K562 (cell line): Measurements from ENCODE around the gene KRTAP11-1. TPM values are rescaled to one million over a fixed set of nuclear protein-coding genes. Genes with fewer than 3 reads are reported as not detected.

Source experiments
- BCLAF1 ChIP-seq, 2 experiments: fragments of 450-650 bp in 1 of 2; IDR thresholded peaks; 2 replicates each; pipeline ENCODE4 v1.6.1; 2011 to 2017; ENCODE audit warnings: low read depth in 2 of 2, antibody characterized with exemption in 1 of 2, borderline replicate concordance in 1 of 2, low read length in 1 of 2, mild to moderate bottlenecking in 1 of 2, mixed read lengths in 1 of 2; ENCODE audit not compliant: control insufficient read depth in 1 of 2
- CTCFL ChIP-seq: IDR thresholded peaks from 2 replicates; pipeline ENCODE4 v1.6.1; 2011; ENCODE audit warnings: borderline replicate concordance, low read depth, mild to moderate bottlenecking, moderate library complexity, low read length; ENCODE audit not compliant: insufficient read depth, poor library complexity, severe bottlenecking
- STAT6 ChIP-seq: sonication (generic); formaldehyde crosslinking; IDR thresholded peaks from 2 replicates; pipeline ENCODE4 v1.8.1; 2023; ENCODE audit warnings: mild to moderate bottlenecking, missing genetic modification reagents
- TOE1 ChIP-seq, 2 experiments: fragments of 450-650 bp in 1 of 2; sonication (generic) in 1 of 2; formaldehyde crosslinking in 1 of 2; IDR thresholded peaks; 2 replicates each; pipeline versions ENCODE4 v1.7.1 to v1.8.0; 2016 to 2022; ENCODE audit warnings: borderline replicate concordance in 2 of 2, mild to moderate bottlenecking in 2 of 2, antibody characterized with exemption in 1 of 2, inconsistent platforms in 1 of 2, low read depth in 1 of 2, missing genetic modification reagents in 1 of 2, moderate library complexity in 1 of 2
- polyA plus RNA-seq, 8 experiments: library from polyadenylated mRNA; depleted of rRNA in 4 of 8; stranded (reverse) in 5 of 8; unstranded in 3 of 8; fragments of >200 nt; fragmentation: Nextera tagmentation in 2 of 8; fragmentation: Illumina TruSeq in 1 of 8; extraction: Ambion mirVana in 2 of 8; extraction: Trizol in 1 of 8; gene quantifications; 2 replicates each; pipeline versions ENCODE4 v1.2.1 to v1.2.3, GENCODE V29; 2011 to 2014; ENCODE audit warnings: inconsistent platforms in 1 of 8, missing spikeins in 1 of 8
- total RNA-seq, 7 experiments: library from RNA; depleted of rRNA in 6 of 7; stranded (reverse); fragments of >200 nt in 6 of 7; fragmentation: Illumina TruSeq in 2 of 7; extraction: Trizol in 2 of 7; gene quantifications; 2 replicates each; pipeline versions ENCODE4 v1.2.1 to v1.2.3, GENCODE V29; 2011 to 2021; ENCODE audit warnings: low replicate concordance in 1 of 7

The KRTAP11-1 gene
- total and polyA plus RNA-seq, 9 of the 15 experiments (the other 6 are each of a cell fraction or from before 2014, with no cell fraction given): not detected

- no peak for TF ChIP-seq STAT6 (CRISPR knock-in tag)
- no peak for TF ChIP-seq BCLAF1 (IDR thresholded peaks at IDR 0.05; ENCODE audit: borderline replicate concordance in 1 of 2, control insufficient read depth in 1 of 2, low read depth in 2 of 2, low read length in 1 of 2)
- TF ChIP-seq TOE1 (IDR thresholded peaks at IDR 0.05; ENCODE audit: borderline replicate concordance): no peak
- no peak for TF ChIP-seq TOE1 (CRISPR knock-in tag; IDR thresholded peaks at IDR 0.05; ENCODE audit: borderline replicate concordance, low read depth)
- TF ChIP-seq CTCFL: no peak
Measured at GRCh38 chr21:30838536-30838935, 42.8 kb downstream of the KRTAP11-1 start (continued).
